Ectodermal cell (in vitro differentiated cells): Measurements from ENCODE around the gene OTUD7B. TPM values are rescaled to one million over a fixed set of nuclear protein-coding genes. Genes with fewer than 3 reads are reported as not detected.
"Not testable (repeated sequence)": the region's sequence is repeated elsewhere in the genome, so short reads cannot be mapped to it uniquely, and the experiment has no call there.

Source experiments
- H3K27ac ChIP-seq: 2 replicates; pipeline ENCODE4 v1.7.0; 2013; ENCODE audit warnings: mild to moderate bottlenecking, low read depth, low read length; ENCODE audit not compliant: insufficient read depth, poor library complexity, severe bottlenecking
- H3K27me3 ChIP-seq: 2 replicates; pipeline ENCODE4 v1.7.0; 2013; ENCODE audit warnings: mild to moderate bottlenecking, low read length; ENCODE audit not compliant: insufficient read depth, control insufficient read depth, poor library complexity, severe bottlenecking
- H3K36me3 ChIP-seq: one replicate; pipeline ENCODE4 v1.7.0; 2013; ENCODE audit warnings: low read length; ENCODE audit not compliant: control insufficient read depth, insufficient read depth
- H3K4me1 ChIP-seq: one replicate; pipeline ENCODE4 v1.7.0; 2013; ENCODE audit warnings: low read length; ENCODE audit not compliant: control insufficient read depth, insufficient read depth
- H3K4me3 ChIP-seq: 2 replicates; pipeline ENCODE4 v1.7.0; 2013; ENCODE audit warnings: low read depth, low read length, control low read depth; ENCODE audit not compliant: insufficient read depth
- H3K9me3 ChIP-seq: 2 replicates; pipeline ENCODE4 v1.7.0; 2013; ENCODE audit warnings: mild to moderate bottlenecking, low read length, moderate library complexity; ENCODE audit not compliant: control insufficient read depth
- WGBS, 2 experiments: methylation state at CpG; one replicate each; pipeline ENCODE4 v1.1.7; 2013; ENCODE audit warnings: missing lambda C conversion rate in 2 of 2; 5-methylcytosine and 5-hydroxymethylcytosine counted together
- polyA plus RNA-seq, 4 experiments: library from polyadenylated mRNA; stranded (reverse); fragments of 50-300 nt; gene quantifications; one replicate each; pipeline ENCODE4 v1.2.3, GENCODE V29; 2013

Gene OTUD7B
- 11.1 TPM for polyA plus RNA-seq (2013, experiment 1 of 4)
- 14.9 TPM for polyA plus RNA-seq (2013, experiment 2 of 4)
- polyA plus RNA-seq (2013, experiment 3 of 4), result 6.2 TPM
- polyA plus RNA-seq (2013, experiment 4 of 4), result 9.7 TPM

DNA sequence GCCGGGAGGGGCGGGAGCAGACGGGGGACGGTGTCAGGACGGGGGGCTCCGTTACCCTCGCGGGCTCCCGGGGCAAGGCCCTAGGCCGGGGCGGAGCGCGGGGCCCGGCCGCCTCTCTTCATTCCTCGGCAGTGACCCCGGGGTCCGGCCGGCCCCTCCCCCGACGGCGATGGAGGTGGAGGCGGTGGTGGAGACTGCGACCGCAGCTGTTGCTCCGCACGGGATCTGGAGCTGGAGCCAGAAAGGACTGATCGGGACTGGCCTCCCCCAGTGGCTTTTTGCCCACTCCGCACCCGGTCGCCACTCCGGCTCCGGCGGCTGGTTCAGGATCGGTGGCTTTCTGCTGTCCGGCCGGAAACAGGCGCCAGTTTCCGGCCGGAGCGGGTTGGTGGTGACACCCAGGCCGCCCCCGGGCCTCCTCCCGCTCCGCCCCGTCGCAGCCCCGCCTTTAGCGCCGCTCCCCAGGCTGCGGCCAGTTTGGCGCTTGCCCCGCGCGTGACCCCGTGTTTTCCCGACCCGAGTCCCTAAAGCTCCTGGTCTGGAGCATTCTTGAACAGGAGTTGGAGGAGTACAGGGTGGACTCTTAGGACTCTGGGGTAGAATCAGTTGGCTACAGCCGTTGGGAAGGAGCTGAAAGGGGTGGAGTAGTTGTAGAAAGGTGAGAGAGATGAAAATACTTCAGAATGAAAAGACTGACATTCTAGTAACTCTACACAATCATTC, at the start of gene OTUD7B:
Gene OTUD7B, minus strand, starts transcription at position 334 of the 723 bp plus-strand sequence. CDS start 33,216 bp downstream, outside the sequence.
- peak within 1 kb of the TSS; percentile 97 for H3K27ac ChIP-seq

DNA sequence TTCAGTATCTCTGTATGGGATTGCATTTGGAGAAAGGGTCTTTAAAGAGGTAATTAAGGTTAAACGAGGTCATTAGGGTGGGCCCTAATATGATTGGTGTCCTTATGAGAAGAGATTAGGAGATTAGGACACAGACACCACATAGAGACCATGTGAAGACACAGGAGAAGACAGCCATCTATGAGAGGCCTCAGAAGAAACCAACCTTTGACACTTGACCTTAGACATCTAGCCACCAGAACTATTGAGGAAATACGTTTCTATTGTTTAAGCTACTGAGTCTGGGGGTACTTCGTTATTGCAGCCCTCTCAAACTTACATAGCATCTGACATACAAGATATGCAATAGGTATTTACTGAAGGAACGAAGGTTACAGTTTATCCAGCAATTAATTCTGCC, 49.7 kb upstream of the OTUD7B start:
- no peaks in the 10 kb centered on the region for H3K9me3 ChIP-seq
- WGBS, 2 experiments, result 88 to 97% methylated on average over 4 of the region's 4 CpGs
- H3K27ac ChIP-seq, result no peak overlapping the region
- H3K36me3 ChIP-seq, result no peaks in the 10 kb centered on the region
- H3K4me3 ChIP-seq, result no peak overlapping the region
- H3K27me3 ChIP-seq, result no peaks in the 10 kb centered on the region
- no peaks in the 10 kb centered on the region for H3K4me1 ChIP-seq

More for the DNA sequence above, at the start of gene OTUD7B:
- 0% methylated on average over 59 of the region's 59 CpGs for WGBS, 2 experiments
- H3K9me3 ChIP-seq, result no peaks in the 10 kb centered on the region
- peak within 1 kb of the TSS; percentile 77 for H3K4me3 ChIP-seq
- no peaks in the 10 kb centered on the region for H3K27me3 ChIP-seq
- no peaks in the 10 kb centered on the region for H3K36me3 ChIP-seq
- peaks cover 6% of the 10 kb centered on the region for H3K4me1 ChIP-seq

DNA sequence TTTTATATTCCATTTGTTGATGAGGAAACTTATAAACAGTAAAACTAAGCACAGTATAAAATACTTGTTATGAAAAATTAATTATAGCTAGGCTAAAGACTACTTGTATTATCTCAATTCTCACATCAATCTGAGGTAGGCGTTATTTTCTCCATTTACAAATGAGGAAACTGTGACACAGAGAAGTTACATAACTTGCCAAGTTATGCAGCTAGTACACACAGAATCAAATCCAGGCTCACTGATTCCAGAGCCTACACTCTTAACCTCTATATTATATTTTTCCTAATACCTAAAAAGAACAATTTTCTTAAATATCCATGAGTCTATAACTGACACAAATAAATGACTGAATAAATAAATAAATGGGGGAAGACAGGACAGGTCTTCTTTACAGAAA, 45.9 kb upstream of the OTUD7B start:
- Histone ChIP-seq H3K4me3 (no peak overlapping the region), H3K9me3 (no peaks in the 10 kb centered on the region), H3K27me3 (no peaks in the 10 kb centered on the region), H3K27ac (no peak overlapping the region), H3K4me1 (no peaks in the 10 kb centered on the region), H3K36me3 (no peaks in the 10 kb centered on the region)
- 96 to 100% methylated on average over 1 of the region's 1 CpG for WGBS, 2 experiments

DNA sequence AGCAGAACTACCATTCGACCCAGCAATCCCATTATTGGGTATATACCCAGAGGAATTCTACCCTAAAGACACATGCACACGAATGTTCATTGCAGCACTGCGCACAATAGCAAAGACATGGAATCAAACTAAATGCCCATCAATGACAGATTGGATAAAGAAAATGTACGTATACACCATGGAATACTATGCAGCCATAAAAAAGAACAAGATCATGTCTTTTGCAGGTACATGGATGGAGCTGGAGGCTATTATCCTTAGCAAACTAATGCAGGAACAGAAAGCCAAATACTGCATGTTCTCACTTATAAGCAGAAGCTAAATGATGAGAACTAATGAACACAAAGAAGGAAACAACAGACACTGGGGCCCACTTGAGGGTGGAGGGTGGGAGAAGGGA, 45.0 kb upstream of the OTUD7B start:
- not testable (repeated sequence) for H3K4me1 ChIP-seq, H3K27ac ChIP-seq, H3K27me3 ChIP-seq, H3K4me3 ChIP-seq, H3K36me3 ChIP-seq, H3K9me3 ChIP-seq
- 93 to 98% methylated on average over 4 of the region's 4 CpGs for WGBS, 2 experiments

DNA sequence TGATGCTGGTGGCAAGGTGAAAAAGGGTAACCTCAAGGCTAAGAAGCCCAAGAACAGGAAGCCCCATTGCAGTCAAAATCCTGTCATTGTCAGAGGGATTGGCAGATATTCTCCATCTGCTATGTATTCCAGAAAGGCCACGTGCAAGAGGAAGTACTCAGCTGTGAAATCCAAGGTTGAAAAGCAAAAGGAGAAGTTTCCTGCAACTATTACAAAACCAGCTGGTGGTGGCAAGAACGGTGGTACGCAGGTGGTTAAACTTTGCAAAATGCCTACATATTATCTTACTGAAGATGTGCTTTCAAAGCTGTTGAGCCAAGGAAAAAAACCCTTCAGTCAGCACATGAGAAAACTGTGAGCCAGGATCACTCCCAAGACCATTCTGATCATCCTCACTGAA, 43.4 kb upstream of the OTUD7B start:
- Histone ChIP-seq H3K4me3 (no peak overlapping the region), H3K36me3 (no peaks in the 10 kb centered on the region), H3K4me1 (no peaks in the 10 kb centered on the region), H3K27me3 (no peaks in the 10 kb centered on the region), H3K27ac (no peak overlapping the region), H3K9me3 (no peaks in the 10 kb centered on the region)
- 85 to 91% methylated on average over 3 of the region's 3 CpGs for WGBS, 2 experiments

DNA sequence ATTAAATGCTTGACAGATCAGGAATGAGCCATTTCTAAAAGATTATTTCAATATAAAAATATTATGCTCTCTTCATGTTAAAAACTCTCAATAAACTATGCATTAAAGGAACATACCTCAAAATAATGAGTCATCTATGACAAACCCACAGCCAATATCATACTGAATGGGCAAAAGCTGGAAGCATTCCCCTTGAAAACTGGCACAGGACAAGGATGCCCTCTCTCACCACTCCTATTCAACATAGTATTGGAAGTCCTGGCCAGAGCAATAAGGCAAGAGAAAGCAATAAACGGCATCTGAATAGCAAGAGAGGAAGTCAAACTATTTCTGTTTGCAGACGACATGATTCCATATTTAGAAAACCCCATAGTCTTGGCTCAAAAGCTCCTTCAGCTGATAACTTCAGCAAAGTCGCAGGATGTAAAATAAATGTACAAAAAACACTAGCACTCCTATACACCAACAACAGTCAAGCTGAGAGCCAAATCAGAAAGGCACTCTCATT, 41.4 kb upstream of the OTUD7B start:
- not testable (repeated sequence) for H3K9me3 ChIP-seq, H3K27ac ChIP-seq, H3K27me3 ChIP-seq, H3K36me3 ChIP-seq, H3K4me1 ChIP-seq, H3K4me3 ChIP-seq
- WGBS, 2 experiments, result 72 to 77% methylated on average over 3 of the region's 3 CpGs

DNA sequence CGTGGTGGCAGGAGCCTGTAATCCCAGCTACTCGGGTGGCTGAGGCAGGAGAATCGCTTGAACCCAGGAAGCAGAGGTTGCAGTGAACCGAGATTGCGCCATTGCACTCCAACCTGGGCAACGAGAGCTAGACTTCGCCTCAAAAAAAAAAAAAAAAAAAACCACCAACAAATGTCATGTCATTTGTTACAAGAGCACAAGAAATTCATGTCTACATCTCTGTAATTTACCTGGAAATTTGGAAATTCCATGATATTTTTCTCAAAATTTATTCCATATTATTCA, 40.5 kb upstream of the OTUD7B start:
- WGBS, 2 experiments, result 67 to 70% methylated on average over 7 of the region's 7 CpGs
- H3K9me3 ChIP-seq, result no peaks in the 10 kb centered on the region
- H3K4me3 ChIP-seq, result no peak overlapping the region

DNA sequence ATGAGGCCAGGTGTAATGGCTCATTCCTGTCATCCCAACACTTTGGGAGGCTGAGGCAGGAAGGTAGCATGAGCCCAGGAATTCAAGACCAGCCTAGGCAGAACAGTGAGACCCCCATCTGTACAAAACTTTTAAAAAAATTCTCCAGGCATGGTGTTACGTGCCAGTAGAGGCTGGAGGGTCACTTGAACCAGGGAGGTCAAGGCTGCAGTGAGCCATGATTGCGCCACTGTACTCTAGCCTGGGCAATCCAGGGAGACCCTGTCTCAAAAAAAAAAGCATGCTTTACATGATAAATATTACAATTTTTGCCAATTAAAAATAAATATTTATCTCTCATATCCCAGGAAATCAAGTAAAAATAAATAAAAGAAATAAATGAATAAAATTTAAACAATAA, 39.4 kb upstream of the OTUD7B start:
- H3K36me3 ChIP-seq, result no peaks in the 10 kb centered on the region

More for the DNA sequence above, 40.5 kb upstream of the OTUD7B start:
- no peaks in the 10 kb centered on the region for H3K27me3 ChIP-seq
- H3K4me1 ChIP-seq, result no peaks in the 10 kb centered on the region
- no peak overlapping the region for H3K27ac ChIP-seq
- H3K36me3 ChIP-seq, result no peaks in the 10 kb centered on the region

DNA sequence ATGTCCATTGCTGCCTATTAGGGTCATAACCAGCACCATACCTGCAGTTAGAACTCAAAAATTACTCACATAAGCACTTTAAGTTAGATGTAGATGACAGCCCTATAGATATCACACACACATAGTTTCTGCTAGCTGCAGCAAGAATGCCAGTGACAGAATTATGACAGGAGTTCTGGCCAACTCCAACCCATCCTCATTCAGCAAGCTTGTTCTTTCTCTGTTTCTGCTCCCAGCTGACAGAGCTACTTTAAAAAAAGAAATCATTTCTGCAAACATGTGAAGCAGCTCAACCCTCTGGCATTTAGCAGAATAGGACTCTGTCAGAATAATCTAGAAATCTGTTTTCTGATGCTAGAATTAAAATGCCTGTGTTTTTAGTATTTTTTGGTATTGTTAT, 23.8 kb upstream of the OTUD7B start:
- Histone ChIP-seq H3K9me3 (no peaks in the 10 kb centered on the region), H3K27me3 (no peaks in the 10 kb centered on the region)

More for the DNA sequence above, 39.4 kb upstream of the OTUD7B start:
- Histone ChIP-seq H3K9me3 (no peaks in the 10 kb centered on the region), H3K4me1 (no peaks in the 10 kb centered on the region), H3K4me3 (no peak overlapping the region), H3K27ac (no peak overlapping the region), H3K27me3 (no peaks in the 10 kb centered on the region)
- WGBS, 2 experiments, result 80 to 89% methylated on average over 2 of the region's 2 CpGs

DNA sequence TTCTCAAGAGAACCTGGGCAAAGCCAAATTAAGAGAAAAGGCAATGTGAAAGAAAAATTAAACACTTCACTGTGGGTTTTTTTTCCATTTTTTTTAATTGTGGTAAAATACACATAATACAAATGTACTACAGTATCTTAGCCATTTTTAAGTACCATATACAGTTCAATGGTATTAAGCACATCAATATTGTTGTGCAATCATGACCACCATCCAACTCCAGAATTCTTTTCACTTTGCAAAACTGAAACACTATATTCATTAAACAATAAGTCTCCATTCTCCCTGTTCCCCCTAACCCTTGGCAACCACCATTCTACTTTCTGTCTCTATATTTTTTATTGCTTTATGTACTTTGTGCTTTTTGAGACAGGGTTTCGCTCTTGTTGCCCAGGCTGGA, 17.8 kb upstream of the OTUD7B start:
- Histone ChIP-seq H3K27ac (no peak overlapping the region), H3K4me3 (no peak overlapping the region), H3K9me3 (no peaks in the 10 kb centered on the region), H3K36me3 (no peaks in the 10 kb centered on the region), H3K4me1 (no peaks in the 10 kb centered on the region), H3K27me3 (no peaks in the 10 kb centered on the region)
- 78 to 95% methylated on average over 1 of the region's 1 CpG for WGBS, 2 experiments

More for the DNA sequence above, 23.8 kb upstream of the OTUD7B start:
- no peak overlapping the region for H3K27ac ChIP-seq
- H3K4me1 ChIP-seq, result no peaks in the 10 kb centered on the region
- no peaks in the 10 kb centered on the region for H3K36me3 ChIP-seq
- no peak overlapping the region for H3K4me3 ChIP-seq
